NCI-H1436 (cell line): ENCODE data around the gene ITGB2.

Source experiments
- DNase-seq: peaks from one replicate; lab custom pipeline; 2025; lab: John Stamatoyannopoulos, UW

The ITGB2 gene

DNA sequence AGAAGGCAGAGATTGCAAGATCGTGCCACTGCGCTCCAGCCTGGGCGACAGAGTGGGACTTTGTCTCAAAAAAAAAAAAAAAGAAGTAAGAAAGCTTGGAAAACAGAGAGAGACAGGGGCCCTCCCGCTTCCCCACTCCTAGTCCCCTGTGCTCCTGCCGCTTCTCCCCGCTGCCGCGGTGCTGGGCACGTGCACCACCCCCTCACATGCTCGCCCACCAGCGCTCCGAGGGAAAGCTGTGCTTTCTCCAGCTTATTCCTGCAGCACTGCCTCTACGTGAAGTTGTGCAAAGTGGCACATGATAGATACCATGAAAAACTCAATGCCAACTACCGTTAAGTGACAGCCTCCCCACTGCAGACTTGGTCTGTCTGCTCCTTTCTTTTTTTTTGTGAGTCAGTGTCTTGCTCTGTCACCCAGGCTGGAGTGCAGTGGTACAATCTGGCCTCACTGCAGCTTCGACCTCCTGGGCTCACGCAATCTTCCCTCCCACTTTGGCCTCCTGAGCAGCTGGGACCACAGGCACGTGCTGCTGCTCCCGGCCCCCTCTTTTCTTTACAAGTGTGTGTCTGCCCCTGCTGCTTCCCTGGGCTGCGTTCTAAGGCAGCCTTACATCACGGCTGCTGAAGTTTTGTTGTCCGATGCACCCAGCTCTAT, 34.6 kb upstream of the ITGB2 start:
- DNase-seq: no peak

DNA sequence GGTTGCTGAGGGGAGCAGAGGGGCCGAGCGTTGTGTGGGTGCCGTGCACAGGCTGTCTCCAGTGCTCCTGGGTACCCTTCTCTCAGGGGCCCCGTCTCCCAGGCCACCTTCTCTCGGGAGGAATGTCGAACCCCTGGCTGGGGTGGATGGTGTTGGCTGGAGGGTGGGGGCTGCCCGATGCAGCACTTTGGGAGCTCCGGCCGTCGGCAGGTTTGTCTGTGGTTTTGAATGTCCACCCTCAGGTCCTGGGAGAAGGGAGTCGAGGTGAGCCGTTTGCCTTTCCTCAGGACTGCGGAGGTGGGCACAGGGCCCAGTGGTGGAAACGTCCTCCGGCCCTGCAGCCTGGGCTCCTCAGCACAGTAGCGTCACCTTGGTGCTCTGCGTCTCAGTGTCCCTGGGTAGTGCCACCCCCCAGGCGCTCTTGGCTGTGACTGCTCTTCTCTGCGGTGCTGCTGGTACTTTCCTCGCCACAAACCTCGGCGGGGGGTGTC, 33.6 kb upstream of the ITGB2 start:
- DNase-seq: no peak

DNA sequence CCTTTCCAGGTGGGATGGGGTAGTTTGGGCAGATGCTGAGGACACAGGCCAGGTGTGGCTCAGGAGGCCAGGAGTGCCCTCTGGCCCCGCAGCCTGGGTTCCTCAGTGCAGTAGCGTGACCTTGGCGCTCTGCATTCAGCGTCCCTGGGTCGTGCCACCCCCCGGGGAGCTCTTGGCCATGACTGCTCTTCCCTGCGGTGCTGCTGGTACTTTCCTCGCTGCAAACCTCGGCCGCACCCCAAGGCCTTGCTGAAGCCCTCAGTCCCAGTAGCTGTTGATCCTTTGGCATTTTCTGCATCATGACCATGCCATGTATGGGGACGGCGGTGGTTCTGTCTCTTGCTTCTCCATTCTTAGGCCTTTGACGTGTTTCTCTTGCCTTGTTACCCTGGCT, 32.9 kb upstream of the ITGB2 start:
- DNase-seq: no peak

DNA sequence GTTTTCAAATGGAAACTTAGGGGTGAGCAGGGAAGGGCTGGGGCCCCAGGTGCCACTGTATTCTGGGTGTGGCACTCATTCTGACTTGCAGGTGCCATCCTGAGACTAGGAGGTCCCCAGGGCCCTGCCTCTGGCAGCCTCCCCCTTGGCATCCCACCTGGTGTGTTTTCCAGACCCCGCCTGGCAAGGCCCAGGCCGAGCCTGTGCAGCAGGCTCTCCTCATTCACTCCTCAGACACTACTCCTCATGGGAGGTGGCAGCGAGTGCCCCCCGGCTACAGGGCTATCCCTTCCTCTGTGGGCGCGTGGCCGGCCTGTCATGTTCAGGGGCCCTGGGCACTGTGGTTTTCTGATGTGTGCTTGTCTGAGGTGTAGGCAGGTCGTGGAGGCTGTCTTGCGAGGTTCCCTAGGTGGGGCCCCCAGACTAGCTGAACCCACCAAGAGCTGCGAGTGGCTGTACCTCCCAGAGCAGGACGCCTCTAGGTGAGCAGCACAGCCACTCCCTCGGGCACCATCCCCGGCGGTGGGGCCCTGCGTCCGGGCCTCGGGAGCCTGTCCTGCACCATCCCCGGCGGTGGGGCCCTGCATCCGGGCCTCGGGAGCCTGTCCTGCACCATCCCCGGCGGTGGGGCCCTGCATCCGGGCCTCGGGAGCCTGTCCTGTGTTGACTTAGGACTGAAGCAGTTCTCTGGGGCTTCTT, 32.4 kb upstream of the ITGB2 start:
- no peak for DNase-seq

DNA sequence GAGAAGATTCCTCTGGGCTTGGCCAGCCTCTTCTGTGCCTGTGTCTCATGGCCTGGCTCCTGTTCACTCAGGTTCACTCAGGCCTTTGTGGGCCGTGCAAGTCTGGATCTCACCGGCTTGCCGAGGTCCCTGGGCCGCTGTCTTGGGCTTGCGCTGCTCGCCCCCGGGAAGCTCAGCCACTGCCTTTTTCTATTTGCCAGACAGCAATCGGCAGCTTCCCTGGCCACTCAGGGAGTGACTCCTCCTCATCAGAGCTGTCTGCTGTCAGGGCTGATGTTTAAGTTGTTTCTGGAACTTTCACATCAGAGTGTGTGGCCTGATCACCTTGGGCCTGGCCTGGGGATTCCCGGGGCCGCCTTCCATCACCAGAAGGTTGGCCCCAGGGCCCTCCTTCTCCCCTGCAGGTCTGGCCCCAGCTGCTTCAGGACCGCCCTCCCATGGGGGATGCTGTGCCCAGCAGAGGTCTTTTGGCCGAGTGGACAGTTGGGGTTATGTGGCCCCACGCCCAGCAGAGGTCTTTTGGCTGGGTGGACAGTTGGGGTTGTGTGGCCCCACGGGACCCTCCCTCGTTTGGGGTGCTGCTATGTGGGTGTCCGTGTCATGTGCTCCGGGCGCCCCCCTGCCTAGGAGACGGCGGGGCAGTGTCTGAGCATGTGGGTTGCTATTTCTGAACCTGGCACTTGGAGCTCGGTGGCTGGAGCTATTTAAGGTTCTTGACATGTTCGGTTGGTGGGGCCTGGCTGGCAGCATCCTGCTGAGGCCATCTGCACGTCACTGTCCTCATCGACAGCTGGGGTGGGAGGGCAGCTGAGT, 31.6 kb upstream of the ITGB2 start:
- no peak for DNase-seq

DNA sequence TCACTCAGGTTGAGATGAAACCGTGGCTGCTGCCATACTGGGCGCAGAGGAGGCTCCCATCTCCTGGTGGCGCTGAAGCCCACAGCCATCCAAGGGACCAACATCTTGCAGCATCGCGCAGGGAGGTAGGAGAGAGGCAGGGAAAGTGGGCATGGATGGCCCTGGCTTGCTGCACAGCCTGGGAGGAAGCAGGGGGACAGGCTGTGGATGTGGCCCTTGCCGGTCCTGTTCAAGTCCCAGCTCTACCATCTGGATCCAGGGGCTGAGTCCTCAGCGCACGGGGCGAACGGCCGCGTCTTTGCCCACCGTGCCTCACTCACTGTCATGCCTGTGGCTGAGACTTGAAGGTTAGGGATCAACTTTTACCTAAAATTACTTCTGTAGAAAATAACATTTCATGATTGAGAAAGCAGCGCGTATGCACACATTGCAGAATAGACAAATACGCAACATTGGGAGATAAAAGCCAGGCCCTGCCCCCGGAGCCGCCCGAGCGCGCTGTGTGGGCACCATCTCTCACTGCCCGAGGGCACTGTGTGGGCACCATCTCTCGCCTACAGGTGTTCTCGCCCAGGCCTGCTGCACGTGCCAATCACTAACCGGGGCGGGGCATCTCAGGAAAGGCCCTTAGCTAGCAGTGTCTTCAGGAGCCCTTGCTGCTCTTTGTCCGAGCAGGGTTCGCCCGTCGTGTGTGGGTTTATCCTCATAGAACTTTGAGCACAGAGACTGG, 30.7 kb upstream of the ITGB2 start:
- DNase-seq: no peak

DNA sequence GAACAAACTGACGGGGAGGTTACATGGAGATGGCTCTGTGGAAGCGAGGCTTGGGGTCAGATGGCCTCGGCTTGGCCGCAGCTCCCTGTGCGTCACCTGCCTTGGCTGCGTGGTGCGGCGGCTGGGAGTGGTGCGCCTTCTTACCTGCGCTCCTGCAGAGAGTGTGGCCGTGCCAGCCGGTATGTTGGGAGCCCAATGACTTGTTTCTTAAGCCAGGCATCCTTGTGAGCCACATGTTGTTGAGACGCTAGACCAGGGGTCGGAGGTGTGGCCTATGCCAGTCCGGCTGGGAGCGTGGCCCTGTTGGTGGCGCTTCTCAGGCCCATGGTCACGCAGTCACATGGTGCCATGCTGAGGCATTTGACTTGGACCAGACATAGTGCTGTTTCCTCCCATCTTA, 29.7 kb upstream of the ITGB2 start:
- DNase-seq: no peak

DNA sequence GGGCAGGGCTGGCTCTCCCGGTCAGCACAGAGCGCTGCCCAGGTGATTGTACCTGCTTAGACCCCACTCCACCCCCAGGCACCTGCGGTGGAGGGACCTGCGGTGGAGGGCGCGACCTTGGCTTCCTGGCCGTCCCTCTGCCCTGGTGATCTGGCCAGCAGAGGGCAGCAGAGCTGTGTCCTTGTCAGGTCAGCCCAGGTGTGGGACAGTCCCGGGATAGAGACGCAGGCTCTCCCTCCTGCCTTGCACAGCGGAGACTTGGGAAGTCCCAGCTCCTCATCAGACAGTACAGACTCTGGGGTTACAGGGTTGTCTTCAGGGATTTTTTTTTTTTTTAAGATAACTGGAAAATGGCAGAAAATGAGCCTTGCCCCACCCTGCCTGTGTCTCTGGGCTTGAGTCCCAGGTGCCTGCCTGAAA, 29.1 kb upstream of the ITGB2 start:
- DNase-seq: no peak

DNA sequence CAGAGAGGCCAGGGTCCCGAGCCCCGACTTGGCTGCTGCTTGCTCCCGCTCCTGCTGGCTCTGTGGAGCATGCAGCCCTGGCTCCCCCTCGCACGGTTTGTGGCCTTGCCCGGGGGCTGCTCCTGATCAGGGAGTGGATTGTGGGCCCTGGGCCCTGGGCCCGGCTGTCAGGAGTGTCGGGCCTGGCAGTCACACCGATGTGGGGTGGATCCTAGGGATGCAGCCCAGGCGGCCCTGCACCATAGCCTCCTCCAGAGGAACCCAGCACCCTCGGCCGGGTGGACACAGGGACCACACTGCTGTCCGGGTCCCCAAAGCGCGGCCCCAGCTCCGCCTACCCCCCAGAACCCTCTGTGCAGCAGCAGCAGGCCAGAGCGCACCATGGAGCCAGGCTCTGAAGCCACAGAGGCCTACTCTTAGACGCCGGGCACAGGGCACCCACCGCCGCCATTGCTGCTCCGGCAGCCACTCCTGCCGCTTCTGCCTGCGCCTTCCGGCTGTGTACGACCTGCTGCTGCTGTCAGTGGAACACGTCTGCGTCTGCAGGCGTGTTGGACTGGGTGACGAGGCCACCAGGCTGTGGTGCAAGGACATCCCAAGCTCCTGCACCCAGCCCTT, 28.6 kb upstream of the ITGB2 start:
- no peak for DNase-seq

DNA sequence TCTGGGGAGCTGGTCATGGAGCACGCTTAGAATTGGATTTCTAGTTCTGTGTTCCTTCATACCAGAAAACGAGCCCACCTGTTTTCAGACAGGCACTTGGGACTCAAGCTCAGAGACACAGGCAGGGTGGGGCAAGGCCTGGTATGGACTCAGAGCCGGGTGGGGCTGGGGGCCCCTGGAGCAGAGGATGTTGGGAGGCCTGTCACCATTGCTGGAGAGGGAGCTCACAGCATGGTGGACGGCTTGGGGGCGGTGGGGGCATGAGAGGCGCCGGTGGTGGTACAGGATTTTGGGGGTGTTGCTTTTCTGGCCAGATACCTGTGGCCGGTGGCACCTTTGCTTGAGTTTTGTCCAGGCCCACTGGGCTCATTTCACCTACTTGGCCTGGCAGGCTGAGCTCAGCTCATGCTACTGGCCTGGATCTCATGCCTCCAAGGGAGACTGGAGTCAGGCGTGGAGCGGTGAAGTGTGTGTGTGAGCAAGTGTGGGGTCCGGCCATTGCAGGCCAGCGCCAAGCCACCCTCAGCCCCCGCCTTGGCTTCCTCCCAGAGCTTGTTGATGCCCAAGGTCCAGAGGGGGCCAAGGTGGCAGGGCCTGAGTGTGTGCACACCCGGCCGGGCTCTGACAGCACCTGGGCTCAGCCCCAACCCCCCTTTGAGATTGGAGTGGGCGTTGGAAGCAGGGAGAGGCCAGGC, 27.9 kb upstream of the ITGB2 start:
- no peak for DNase-seq

DNA sequence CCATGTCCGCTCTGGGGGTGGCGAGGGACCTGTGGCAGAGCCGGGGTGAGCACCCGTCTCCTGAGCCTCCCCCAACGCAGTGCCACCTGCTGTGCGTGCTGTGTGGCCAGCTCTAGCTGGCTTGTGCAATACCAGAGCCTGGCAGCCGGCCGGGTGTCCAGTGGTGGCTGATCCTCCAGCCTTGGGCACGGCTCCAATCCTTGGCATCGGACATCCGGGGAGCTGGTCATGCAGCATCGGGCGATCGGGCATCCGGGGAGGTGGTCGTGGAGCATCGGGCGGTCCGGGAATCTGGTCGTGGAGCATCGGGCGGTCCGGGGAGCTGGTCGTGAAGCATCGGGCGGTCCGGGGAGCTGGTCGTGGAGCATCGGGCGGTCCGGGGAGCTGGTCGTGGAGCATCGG, 27.2 kb upstream of the ITGB2 start:
- DNase-seq: no peak

DNA sequence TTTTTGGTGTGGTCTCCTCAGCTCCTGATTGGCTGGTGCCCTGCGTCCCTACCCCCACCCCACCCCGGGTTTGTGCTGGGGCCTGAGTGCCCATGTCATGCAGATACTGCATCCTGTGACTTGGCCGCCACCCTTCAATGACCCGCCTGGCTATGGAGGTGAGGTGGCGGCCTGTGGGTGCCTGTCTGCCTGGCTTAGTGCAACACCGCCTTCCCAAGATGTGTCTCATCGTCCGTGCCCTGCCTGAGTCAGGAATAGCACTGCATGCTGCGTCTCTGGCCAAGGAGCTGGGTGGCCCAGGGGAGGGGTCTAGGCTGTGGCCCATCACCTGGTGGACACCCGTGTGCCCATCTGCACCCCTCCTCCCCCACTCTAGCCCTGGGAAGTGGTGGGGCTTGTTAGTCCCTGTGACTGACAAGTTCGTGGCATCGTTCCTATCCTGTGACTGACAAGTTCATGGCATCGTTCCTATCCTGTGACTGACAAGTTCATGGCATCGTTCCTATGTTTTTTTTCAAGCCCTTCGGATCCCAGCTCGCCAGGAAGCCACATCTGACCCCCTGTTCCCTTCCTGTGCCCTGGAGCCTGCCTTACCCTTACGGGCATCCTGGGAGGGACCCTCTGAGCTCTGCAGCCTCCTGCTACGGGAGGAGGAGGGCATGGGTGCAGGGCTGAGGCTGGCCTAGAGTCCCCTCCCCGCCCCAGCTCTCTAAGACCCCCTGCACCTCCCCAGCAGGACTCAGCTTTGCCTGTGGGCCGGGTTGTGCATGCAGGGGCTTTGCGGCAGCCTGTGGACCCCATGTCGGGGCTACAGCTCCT, 26.6 kb upstream of the ITGB2 start:
- DNase-seq: no peak

DNA sequence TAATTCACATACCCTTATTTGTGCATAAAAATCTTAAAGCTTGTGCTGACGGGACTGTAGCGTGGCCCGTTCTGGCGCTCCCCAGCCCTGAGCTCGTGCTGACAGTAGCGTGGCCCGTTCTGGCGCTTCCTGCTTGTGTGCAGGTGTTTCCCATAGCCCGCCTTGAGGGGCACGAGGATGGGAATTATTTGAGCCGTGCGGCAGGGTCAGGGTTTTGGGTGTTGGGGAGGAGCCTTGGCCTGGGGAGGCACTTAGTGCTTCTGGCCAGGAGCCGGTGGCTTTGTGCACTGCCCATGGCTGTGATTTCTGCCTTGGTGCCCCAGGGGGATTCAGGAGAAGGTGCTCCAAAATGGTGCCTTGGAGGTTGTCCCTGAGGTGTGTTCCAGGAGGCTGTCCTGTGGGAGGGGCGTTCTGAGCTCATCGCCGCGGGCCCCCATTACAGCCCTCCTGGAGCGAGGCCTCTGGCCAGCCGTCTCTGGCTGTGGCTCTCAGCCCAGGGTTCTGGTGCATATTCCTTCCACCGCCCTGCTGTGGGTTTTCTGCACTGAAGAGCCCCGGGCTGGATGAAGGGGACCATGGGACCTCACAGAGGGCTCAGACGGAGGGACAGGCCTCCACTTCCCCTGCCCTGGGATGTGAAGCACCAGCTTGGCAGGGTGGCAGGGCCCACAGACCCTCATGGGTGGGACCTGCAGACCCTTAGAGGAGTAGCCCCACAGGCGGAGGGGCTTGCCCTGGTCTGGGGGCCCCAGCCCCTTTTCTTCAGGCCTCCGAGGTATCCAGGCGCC, 25.7 kb upstream of the ITGB2 start:
- no peak for DNase-seq

DNA sequence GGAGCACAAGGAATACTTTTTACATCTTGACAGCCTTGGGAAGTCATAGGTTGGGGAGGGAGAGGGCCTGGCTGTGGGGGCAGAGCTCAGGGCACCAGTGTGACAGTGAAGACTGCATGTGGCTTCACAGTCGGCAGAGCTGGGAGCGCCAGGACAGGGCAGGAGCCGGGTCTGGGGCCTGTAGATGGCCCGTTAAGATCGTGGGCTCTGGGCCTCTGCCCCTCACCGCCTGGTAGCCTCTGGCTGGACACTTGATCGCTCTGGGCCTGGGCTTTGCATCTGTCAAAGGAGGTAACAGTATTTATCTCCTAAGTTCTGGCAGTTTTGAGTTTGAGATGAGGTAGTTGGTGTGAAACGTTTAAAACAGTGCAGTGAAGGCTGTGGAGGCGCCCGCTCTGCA, 23.9 kb upstream of the ITGB2 start:
- DNase-seq: no peak

DNA sequence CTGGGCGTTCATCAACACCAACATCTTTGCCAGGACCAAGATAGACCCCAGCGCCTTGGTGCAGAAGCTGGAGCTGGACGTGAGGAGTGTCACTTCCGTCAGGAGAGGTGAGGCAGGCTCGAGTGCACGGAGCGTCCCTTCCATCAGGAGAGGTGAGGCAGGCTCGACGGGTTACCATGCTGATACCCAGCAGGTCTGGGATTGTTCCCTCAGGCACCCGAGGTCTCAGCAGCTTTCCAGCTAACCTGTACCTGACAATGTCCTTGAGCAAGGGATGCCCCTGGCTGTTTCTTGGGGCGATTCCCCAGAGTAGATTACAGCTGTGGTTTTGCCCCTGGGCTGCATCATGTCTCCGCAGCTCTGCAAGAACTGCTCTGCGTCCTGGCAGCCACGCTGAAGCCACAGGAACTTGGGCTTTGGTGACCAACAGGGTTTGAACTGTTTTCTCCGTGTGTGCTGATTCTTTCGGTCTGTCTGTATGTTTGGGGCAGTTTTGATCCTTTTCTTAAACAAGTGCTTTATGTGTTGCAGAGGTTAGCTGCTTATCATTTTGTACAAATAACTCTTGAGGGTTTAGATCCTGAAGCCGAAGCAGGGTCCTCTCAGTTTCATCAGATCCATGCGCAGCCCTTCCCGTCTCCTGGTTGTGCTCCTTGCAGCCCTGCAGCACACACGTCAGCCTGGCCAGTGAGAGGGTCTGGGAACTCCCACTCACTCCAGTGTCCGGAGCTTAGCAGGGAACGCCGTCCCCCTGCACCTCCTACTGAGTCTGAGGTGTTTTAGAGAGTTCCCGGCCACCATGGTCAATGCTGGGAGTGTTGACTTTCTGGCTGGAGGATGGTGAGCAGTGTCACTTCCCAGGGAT, 23.2 kb upstream of the ITGB2 start:
- DNase-seq: no peak

DNA sequence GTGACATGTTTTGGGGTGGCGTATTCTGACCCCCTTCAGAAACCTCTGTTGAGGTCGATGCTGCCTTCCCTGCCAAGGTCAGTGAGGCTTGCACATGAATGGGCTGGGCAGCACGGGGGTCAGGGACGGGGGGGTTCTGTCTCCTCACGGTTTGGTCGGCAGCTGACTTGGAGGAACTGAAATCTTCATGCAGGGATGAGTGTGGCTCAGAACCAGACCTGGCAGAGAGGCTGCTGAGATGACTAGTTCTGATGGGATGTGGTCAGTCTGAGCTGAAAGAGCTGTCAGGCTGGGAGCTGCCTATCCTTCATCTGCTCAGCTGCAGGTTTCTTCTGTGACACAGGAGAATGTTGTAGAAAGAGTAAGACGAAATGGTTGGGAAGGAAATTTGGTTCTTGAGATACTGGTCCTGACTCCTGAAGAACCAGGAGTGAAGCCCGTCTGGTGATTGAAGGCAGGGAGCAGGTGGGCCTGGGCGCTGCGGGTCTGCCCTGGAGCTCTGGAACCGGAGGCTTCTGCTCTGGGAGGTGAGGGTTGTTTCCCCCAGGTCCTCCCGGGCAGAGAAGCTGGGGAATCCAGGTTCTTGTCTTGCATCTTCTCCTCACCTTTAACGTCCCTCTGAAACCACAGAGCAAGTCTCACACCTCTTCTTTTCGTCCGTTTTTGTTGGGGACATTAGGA, 22.4 kb upstream of the ITGB2 start:
- no peak for DNase-seq

DNA sequence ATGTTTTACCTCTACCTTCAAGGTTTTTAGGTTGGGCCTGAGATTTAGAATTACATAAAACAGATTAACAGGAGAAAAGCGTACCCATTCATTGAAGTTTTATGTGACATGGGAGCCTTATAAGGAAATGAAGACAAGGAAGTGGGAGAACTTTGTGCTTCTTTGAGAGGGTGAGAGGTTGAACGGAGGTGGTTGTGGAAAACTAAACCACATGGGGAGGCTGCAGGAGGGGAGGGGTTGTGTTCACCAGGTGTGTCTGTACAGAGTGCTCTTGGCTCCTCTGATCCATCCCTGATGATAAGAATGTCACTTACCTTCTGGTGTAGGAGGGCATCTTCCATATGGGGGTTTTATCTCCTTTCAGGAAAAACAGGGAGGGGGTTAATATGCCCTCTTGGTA, 21.9 kb upstream of the ITGB2 start:
- DNase-seq: no peak

DNA sequence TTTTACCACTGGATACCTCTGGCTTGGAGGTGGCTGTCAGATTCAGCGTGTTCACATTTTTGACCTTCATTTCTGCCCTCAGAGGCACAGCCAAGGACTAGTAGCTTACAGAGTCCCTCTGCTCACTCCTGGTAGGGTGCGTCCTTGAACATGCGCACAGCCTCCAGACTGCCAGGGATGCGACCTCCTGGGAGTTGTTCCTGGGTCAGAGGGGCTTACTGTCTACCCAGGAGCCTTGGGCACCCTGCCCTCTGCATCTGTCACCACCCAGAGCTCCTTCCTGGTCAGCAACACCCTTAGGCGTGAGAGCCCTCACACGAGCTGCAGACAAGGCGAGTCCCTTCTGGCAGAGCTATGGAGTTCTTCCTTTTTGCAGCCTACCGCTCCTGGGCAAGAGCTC, 20.9 kb upstream of the ITGB2 start:
- DNase-seq: no peak
